Measurements from ENCODE around the gene ANXA9.
A peak's percentile ranks its signal among the peaks of the same experiment; 100 is the strongest.

The ANXA9 gene

GRCh38 chr1:150985179-150985825, 3.2 kb downstream of the ANXA9 start:
- DNase-seq (ENCODE audit: low read depth): no peak
- TF ChIP-seq, protein P1, sequence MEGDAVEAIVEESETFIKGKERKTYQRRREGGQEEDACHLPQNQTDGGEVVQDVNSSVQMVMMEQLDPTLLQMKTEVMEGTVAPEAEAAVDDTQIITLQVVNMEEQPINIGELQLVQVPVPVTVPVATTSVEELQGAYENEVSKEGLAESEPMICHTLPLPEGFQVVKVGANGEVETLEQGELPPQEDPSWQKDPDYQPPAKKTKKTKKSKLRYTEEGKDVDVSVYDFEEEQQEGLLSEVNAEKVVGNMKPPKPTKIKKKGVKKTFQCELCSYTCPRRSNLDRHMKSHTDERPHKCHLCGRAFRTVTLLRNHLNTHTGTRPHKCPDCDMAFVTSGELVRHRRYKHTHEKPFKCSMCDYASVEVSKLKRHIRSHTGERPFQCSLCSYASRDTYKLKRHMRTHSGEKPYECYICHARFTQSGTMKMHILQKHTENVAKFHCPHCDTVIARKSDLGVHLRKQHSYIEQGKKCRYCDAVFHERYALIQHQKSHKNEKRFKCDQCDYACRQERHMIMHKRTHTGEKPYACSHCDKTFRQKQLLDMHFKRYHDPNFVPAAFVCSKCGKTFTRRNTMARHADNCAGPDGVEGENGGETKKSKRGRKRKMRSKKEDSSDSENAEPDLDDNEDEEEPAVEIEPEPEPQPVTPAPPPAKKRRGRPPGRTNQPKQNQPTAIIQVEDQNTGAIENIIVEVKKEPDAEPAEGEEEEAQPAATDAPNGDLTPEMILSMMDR (IDR thresholded peaks at IDR 0.05; ENCODE audit: insufficient read depth, low read depth, low read length, missing control alignments): no peak
- no peak overlapping the region for H3K4me3 ChIP-seq (ENCODE audit: low read length)

GRCh38 chr1:150987924-150988323, 5.8 kb downstream of the ANXA9 start:
- H3K4me3 ChIP-seq (ENCODE audit: low read length): no peak overlapping the region
- DNase-seq (ENCODE audit: low read depth): no peak
- TF ChIP-seq, protein P1 (IDR thresholded peaks at IDR 0.05; ENCODE audit: insufficient read depth, low read depth, low read length, missing control alignments): no peak

DNA sequence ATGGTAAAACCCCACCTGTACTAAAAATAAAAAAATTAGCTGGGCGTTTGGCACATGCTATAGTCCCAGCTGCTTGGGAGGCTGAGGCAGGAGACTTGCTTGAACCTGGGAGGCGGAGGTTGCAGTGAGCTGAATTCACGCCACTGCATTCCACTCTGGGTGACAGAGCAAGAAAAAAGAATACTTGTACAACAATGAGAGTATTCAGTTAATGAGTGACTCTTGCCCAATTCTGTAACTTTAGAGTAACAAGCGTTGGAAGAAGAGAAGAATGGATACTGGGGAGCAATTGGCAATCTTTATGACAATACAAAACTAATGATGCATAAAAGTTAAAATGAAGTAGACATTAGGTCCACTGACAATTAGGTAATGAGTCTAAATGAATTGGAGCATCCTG, 10.5 kb downstream of the ANXA9 start:
- no peak for DNase-seq (ENCODE audit: low read depth)
- no peak overlapping the region for H3K4me3 ChIP-seq (ENCODE audit: low read length)
- TF ChIP-seq, protein P1 (IDR thresholded peaks at IDR 0.05; ENCODE audit: insufficient read depth, low read depth, low read length, missing control alignments): no peak

- DNase-seq (ENCODE audit: low read depth): no peak
- TF ChIP-seq, protein P1 (IDR thresholded peaks at IDR 0.05; ENCODE audit: insufficient read depth, low read depth, low read length, missing control alignments): no peak
- no peak overlapping the region for H3K4me3 ChIP-seq (ENCODE audit: low read length)
Observed at GRCh38 chr1:150994248-150994647, 12.2 kb downstream of the ANXA9 start.

DNA sequence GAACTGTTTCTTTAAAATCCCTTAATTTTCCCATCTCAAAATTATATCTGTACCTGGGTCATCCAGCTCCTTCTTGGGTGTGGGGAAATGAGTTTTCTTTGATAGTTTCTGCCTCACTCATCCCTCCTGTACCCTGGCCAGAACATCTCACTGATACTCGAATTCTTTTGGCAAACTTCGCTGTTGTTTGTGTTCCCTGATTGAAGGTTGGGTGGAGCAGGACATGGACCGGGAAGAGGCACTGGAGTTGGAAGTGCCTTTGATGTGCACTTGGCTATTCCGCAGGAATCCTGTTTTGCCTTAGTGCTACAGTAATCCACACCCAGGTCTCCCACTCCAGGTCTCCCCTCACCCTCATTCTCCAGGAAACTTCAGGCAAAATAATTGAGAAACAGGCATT, 13.4 kb downstream of the ANXA9 start:
- TF ChIP-seq, protein P1 (IDR thresholded peaks at IDR 0.05; ENCODE audit: insufficient read depth, low read depth, low read length, missing control alignments): no peak
- H3K4me3 ChIP-seq (ENCODE audit: low read length): no peak overlapping the region
- DNase-seq (ENCODE audit: low read depth): no peak

DNA sequence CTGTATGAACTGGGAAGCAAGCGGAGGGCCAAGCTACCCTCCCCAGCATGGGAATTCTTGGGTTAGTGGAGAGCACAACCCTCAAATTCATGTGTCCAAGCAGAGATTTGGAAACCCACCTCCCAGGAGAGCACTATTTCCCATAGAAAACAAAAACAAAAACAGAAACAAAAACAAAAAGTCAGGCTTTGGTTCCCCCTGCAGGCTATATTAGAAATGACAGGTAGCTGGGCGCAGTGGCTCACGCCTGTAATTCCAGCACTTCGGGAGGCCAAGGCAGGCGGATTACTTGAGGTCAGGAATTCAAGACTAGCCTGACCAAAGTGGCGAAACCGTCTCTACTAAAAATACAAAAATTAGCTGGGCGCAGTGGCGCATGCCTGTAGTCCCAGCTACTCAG, 13.8 kb downstream of the ANXA9 start:
- peak; percentile 28 for DNase-seq (ENCODE audit: low read depth)
- TF ChIP-seq, protein P1 (IDR thresholded peaks at IDR 0.05; ENCODE audit: insufficient read depth, low read depth, low read length, missing control alignments): peak; percentile 68
- H3K4me3 ChIP-seq (ENCODE audit: low read length): no peak overlapping the region

All from epithelial cell of esophagus (primary cell).